Measurements from ENCODE around the gene COQ4.

COQ4 gene

GRCh38 chr9:128383007-128383753 is 60.5 kb downstream of the COQ4 start:
- no peak for DNase-seq

Measured in NCI-H774 (cell line).